Subcutaneous adipose tissue (tissue), 4 donors: Measurements from ENCODE around the gene RANGAP1. TPM values are rescaled to one million over a fixed set of nuclear protein-coding genes. Genes with fewer than 3 reads are reported as not detected.

Experiments
- CTCF ChIP-seq: fragments of 450-650 bp; IDR thresholded peaks from one replicate; pipeline ENCODE4 v1.5.1; 2016; ENCODE audit warnings: low read depth, mild to moderate bottlenecking, control low read depth, antibody characterized with exemption, moderate library complexity
- total RNA-seq, 4 donors: library from RNA; depleted of rRNA; stranded (reverse); fragments of >200 nt; gene quantifications; one replicate each; pipeline ENCODE4 v1.1.0, GENCODE V29; 2016

The RANGAP1 gene
- 10 to 100 TPM; 21.0 to 32.8 (median 28.4) TPM for total RNA-seq

- no peak for TF ChIP-seq CTCF
Measured at GRCh38 chr22:41285820-41286638, at the start of gene RANGAP1. TSS of gene RANGAP1 (minus strand) at chr22:41286187. CDS start at chr22:41281044, 5,143 bp downstream.

GRCh38 chr22:41334951-41335635, 49.1 kb upstream of the RANGAP1 start:
- no peak for TF ChIP-seq CTCF

- TF ChIP-seq CTCF, result no peak
Measured at GRCh38 chr22:41334215-41334614, 48.2 kb upstream of the RANGAP1 start.

- no peak for TF ChIP-seq CTCF
Measured at GRCh38 chr22:41333806-41334205, 47.8 kb upstream of the RANGAP1 start.

- no peak for TF ChIP-seq CTCF
Measured at GRCh38 chr22:41332217-41332939, 46.4 kb upstream of the RANGAP1 start.

GRCh38 chr22:41330169-41330568, 44.2 kb upstream of the RANGAP1 start:
- no peak for TF ChIP-seq CTCF

- no peak for TF ChIP-seq CTCF
Measured at GRCh38 chr22:41327124-41327523, 41.1 kb upstream of the RANGAP1 start.
